ENCODE measurements around the gene G3BP1.
"Not testable (repeated sequence)": the region's sequence is repeated elsewhere in the genome, so short reads cannot be mapped to it uniquely, and the experiment has no call there.

G3BP1 gene

DNA sequence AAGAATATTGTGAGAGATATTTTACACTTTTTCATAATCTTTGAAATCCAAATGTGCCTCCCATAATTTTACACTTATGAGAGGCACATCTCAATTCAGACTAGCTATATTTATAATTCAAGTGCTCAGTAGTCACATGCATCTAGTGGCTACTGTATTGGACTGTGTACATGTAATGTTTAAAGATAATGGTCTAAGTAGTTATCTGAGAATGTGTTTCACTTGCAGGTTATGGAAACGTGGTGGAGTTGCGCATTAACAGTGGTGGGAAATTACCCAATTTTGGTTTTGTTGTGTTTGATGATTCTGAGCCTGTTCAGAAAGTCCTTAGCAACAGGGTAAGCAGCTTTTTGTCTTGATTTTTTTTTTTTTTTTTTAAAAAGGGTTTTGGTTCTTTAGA lies 28.8 kb downstream of the G3BP1 start:
- no peak for DNase-seq

DNA sequence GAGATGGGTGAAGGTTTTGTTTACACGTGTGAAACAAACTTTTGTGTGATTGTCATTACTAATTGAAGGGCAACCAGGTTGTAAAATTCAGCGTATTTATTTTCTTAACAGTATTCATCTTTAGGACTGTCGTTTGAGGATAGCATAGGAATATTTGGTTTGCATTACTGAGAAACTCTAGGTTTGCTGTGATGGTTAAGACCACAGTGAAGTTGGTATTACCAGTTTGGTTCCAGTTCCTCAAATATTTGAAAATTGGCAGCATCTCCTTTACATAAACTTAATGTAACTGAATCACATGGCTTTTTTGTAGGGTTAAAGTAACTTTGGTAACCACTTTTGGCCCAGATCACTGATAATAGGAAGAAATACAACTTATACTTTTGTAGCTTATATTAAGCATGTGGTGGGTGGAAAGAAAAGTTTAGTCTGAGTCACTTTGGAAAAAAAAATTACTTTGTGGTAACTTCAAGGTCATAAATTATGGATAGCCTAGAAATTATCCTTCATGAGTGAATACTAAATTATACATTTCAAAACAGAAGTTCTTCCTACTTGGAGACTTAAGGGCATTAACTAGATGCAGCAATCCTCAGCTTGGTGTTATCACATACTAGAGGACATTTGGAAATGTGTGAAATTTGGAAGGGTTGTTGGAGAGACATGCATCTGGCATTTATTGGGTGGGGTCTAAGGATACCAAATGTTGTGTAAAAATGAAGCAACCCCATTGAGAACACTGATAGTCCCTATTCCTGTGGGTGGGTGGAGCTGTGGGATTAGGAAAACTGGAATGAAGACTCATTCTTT lies 33.9 kb downstream of the G3BP1 start:
- no peak for DNase-seq

DNA sequence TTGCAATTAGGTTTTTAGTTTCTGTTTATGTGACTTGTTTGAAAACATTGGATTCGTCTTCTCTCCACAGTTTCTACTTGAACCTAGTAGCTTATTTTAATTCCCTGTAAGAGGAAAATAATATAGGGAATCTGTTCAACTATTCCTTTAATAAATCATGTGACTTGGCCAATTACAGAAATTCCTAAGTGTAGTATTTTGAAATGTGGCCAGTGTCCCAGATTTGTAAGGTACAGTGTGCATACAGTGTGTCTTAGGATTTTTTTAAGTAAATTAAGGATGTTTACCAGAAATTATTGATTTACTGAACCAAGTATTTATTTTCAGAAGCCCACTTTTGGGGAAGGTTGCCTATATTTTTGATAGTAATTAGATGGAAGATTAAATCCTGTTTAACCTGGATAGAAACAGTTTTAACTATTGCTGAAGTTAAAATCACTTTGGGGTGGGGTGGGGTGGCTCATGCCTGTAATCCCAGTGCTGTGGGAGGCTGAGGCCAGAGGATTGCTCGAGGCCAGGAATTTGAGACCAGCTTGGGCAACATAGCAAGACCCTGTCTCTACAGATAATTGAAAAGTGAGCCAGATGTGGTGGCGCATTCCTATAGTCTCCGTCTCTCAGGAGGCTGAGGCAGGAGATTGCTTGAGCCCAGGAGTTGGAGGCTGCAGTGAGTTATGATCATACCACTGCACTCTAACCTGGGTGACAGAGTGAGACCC lies 36.9 kb downstream of the G3BP1 start:
- no peak for DNase-seq

DNA sequence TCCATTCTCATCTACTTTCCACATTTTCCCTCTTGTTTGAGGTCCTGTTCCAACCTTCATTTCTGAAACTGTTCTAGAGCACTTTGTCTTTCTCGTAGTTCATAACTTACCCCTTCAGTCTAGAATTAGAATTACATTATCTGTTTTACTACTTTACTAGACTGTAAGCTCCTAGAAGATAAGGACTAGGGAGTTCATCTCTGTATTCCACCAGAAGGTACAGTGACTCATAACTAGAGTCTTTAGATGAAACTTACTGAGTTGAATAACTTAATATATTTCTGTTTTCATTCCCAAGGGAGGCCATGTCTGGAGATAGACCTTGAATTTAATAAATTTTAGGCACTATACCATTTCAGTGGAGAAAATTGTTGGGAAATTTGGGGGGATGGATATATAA lies 38.7 kb downstream of the G3BP1 start:
- no peak for DNase-seq

DNA sequence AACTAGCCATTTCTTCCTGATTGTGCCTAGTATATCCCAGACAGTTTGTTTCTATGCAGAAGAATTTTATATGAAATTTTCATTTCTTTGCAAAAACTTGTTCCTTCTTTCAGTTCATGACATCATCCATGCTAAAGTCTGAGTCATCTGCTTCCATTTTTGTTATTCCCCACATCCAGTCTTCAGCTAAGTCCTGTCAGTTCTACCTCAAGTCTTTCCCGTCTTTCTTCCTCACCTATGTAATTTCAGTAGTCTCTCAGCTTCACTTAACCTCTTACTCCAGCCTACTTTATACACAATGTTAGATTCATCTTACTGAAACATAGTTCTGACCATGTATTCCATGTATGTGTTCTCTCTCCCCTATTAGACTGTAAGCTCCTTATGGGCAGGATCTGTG lies 39.1 kb downstream of the G3BP1 start:
- DNase-seq: no peak

DNA sequence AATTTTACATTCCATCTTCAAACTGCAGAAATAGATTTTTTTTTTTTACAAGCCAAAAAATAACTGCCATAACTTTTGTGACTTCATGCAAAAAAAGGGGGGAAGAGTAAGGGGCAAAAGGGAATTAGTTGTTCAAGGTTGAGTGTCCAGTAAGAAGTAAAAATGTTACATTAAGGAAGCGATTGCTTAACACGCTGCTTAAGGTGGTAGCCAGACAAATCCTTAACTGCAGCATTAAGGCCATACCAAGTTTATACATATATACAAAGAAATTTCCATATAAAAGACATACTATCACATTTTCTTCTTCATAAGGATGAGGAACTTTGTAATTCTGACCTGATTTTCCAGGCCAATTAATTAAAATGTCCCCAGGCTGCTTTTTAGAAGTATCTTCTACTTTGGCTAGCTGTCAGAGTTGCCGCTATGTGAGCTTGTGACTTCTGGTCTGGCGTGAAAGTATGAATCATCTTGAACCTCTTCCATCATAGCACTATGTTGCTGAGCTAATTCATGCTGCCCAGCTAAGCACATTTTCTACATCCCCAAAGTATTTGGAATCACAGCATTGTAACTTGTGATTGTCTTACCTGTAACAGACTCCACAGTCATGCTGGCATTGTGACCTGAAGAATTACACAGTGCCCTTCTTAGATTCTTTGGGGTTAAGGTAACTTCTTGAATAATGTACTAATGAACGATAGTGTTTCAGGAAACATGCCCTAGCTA lies 40.0 kb downstream of the G3BP1 start:
- DNase-seq: no peak

DNA sequence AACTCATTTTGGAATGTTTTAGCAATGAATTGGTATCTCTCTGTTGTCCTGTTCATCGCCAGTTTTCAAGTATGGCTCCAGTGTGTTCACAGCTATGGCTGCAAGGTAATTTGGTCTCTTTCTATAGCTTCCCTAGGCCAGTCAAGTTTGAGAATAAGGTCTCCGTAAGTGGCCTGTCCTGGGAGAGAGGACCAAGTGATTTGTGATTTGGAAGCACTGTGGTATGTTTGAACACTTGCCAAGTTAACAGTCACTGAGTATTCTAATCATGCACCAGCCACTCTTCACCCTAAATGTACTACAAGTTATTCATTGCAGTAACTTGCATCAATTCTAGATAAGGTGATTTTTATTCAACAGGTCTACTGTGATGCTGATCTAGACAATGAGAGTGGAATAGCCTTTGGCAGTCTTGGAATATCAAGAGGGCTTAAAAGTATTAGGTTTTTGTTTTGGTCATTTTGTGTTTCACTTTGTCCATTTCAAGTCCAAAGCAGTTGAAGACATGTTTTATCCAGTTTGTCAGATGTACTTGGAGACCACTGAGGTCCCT lies 41.1 kb downstream of the G3BP1 start:
- DNase-seq: no peak

DNA sequence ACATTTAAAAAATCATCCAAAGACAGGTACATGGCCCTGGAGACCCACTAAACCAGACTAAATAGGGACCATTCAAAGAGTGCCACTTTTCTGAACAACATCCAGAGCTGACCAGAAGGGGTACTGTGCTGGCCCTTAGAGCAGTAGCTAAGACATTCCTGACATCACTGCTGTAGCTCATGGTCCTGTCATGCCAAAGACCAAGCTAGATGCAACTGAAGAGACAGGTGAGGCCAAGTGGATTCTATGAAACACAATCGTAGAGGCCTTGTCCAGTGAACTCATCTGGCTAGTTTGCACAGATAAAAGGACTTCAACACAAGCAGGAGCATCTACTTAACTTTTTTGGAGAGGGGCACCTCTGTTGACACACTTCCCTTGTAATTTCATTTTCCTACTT lies 43.3 kb downstream of the G3BP1 start:
- DNase-seq: no peak

DNA sequence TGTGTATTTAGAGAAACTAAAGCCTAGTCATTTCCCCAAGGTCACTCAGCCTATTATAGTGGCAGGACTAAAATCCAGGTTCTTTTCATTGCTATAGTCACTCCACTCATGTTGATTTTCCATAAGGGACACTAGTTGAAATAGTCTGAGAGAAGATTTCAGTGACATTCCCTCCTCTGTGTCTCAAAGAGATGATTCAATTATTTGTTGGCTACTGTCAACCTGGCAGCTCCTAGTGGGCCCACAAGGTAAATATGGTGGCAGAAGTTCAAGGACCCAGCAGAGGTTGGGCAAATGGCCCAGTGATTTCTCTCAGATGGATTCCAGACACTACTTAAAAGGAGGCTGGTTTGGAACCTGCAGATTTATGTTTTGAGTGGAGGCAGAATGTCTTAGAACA lies 48.1 kb downstream of the G3BP1 start:
- no peak for DNase-seq

DNA sequence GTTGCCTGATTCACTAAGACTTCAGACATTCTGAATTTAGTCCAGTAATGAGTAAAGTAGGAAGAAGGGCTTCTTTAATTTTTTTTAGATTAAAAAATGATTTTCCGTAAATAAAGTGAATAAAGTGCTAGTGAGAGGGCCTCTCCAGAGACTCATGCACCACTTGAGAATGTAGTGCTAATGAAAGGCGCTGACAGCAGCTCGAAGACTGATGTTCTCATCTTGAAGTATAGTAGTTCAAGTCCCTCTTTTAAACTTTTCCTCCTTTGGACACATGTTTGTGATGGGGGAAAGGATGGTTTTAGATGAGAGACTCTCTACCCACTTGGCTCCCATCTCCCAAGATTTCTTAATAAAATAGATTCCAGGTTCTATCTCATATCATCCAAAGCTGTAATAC lies 48.5 kb downstream of the G3BP1 start:
- no peak for DNase-seq

DNA sequence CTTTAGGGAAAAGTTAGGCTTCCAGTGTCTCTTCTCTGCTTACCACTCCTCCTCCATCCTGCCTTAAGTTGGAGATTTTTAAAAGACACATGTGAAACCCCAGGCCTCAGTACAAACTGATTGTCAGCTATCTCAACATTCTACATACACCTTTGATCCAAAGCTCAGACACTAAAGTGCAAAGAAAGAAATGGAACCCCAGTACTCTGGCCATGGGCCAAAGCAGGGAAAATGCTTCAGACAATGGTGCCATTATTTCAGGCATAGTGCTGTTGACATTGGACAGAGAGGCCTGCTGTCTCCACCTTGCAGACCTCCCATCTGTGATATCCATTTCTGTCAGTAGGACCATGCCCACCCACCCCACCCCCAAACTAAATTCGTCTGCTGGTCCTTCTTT lies 49.1 kb downstream of the G3BP1 start:
- no peak for DNase-seq

DNA sequence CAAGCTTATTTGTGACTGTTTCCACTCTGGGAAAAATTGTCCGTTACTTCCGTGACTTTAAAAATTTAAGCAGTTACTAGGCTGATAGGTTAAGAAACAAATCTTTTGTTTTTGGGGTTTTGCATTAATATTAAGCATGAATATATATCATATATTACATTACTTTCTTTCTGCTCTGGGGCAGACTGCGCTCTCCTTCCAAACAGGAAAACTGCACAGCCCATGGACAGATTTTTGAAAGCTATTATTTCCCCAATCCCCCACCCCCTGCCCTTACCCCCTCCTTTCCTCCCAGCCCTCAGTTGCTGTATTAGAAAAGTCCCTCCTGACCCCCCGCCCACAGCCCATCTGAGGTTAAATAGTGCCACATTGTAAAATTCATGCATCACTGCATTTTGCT lies 50.4 kb downstream of the G3BP1 start:
- DNase-seq: no peak

DNA sequence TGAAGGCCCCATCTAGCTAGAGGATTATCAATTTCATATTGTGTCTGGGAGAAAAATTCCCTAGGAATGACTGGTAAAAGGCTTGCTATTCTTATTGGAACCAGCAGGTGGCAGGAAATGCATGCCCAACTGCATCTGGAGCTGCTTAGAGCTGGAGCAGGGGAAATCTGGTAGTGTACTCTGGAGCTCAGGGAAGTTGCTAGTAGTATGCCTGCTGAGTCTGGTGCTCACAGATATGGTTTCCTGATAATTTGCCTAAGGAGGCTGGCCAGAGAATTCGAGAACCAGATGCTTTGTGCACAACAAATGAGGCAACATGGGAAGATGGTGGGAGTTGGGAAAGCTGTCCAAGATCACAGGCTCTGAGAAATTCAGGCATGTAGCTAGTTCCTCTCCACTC lies 53.7 kb downstream of the G3BP1 start:
- no peak for DNase-seq

DNA sequence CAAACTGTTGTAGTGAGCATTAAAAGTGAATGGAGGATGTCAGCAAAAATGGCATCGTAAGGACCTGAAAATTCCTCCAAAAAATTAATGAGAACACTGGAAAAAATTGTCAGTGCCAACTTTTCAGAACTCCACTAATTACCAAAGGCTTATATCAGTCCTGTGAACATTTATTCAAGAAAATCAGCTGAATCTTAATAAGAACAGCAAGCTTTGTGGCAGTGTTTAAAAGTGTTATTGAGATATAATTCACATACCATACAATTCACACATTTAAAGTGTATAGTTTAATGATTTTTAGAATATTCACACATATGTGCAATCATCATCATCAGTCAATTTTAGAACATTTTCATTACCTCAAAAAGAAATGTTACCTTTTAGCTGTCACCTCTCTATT lies 57.6 kb downstream of the G3BP1 start:
- no peak for DNase-seq

DNA sequence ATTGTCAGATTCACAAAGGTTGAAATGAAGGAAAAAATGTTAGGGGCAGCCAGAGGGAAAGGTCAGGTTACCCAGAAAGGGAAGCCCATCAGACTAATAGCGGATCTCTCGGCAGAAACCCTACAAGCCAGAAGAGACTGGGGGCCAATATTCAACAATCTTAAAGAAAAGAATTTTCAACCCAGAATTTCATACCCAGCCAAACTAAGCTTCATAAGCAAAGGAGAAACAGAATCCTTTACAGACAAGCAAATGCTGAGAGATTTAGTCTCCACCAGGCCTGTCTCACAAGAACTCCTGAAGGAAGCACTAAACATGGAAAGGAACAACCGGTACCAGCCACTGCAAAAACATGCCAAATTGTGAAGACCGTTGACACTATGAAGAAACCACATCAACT lies 61.1 kb downstream of the G3BP1 start:
- DNase-seq: not testable (repeated sequence)

DNA sequence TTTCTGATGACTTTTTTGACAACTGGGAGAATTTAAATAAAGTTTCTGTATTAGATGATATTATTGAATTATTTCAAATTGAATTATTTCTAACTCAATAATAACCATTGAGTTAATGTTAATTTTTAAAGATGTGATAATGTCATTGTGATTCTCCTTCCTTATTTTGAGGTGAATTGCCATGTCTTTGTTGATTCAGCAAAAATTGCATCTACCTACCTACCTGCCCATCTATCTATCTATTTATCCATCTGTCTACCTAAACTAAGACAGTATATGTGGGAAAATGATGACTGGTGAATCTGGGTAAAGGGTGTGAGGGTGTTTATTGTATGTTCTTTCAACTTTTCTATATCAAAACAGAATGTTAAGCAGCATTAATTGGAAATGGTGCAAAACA lies 75.0 kb downstream of the G3BP1 start:
- no peak for DNase-seq

DNA sequence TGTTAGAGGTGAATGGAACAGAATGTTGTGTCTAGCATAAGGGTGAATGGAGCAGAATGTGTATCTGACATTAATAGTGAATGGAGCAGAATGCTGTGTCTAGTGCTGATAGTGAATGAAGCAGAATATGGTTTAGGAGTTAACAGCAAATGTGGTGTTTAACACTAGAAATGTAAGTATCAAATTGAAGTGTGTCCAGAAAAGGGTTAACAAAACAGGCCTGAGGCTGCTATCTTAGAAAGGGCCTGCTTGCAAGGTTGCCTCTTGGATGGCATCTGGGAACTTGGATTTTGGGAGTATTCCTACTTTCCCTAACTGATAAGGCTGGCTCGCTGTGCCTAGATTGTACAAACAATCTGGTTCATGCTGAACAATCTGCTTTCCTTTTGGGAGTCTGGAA lies 76.1 kb downstream of the G3BP1 start:
- DNase-seq: no peak

DNA sequence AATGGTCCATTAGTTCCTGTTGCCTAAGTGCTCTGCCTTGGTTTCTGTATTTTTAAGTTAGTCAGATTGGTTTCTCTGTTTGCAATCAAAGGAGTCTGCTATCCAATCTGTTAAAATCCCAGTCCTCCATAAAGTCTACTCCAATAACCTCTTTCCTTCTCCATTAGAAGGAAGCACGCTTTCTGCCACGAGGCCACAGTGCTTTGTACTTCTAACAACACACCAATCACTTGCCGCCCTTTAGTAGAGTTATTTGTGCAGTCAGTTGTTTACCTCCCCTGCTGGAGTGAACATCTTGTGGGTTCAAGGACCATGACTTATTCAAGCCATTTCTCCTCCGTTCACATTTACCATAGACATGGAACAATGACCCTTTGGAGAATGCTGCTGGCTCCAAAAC lies 83.9 kb downstream of the G3BP1 start:
- DNase-seq: no peak

DNA sequence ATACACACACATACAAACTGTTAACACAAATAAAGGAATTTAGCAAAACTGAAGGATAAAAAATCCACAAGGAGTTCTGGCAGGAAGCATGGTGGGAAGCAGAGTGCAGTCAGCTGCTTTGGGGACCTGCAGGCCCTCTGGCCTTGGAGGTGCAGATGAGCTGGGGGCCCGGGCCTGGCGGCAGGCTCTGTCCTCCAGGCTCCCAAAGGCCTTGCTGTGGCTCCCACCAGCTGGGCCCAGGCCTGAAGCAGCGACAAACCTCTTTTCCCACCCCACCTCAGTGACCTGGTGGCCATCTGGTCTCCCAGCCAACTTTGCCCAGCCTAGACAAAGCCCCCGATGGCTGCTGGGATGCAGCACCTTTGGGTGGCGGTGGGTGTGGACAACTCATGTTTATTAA lies 85.1 kb downstream of the G3BP1 start:
- DNase-seq: no peak

DNA sequence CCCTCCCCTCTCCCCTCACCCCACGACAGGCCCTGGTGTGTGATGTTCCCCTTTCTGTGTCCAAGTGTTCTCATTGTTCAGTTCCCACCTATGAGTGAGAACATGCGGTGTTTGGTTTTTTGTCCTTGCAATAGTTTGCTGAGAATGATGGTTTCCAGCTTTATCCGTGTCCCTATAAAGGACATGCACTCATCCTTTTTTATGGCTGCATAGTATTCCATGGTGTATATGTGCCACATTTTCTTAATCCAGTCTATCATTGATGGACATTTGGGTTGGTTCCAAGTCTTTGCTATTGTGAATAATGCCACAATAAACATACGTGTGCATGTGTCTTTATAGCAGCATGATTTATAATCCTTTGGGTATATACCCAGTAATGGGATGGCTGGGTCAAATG lies 89.1 kb downstream of the G3BP1 start:
- not testable (repeated sequence) for DNase-seq

Measured in activated CD4-positive, alpha-beta T cell treated with anti-CD3 and anti-CD28 coated beads for 1 hour (primary cell).